NCI-H1048 (cell line): Measurements from ENCODE around the gene BRF1.
A peak's percentile ranks its signal among the peaks of the same experiment; 100 is the strongest.

Source experiments
- DNase-seq: peaks from one replicate; lab custom pipeline; 2025; lab: John Stamatoyannopoulos, UW

The BRF1 gene

GRCh38 chr14:105260959-105261358, 39.8 kb downstream of the BRF1 start:
- no peak for DNase-seq

- DNase-seq: no peak
Observed at GRCh38 chr14:105258846-105259245, 42.0 kb downstream of the BRF1 start.

GRCh38 chr14:105257464-105257863, 43.3 kb downstream of the BRF1 start:
- DNase-seq: no peak

GRCh38 chr14:105256292-105256960, 44.4 kb downstream of the BRF1 start:
- no peak for DNase-seq

GRCh38 chr14:105255021-105255507, 45.7 kb downstream of the BRF1 start:
- DNase-seq: no peak

GRCh38 chr14:105253329-105253682, 47.5 kb downstream of the BRF1 start:
- no peak for DNase-seq

GRCh38 chr14:105252552-105253328, 48.1 kb downstream of the BRF1 start:
- no peak for DNase-seq

- no peak for DNase-seq
Observed at GRCh38 chr14:105251920-105252319, 48.9 kb downstream of the BRF1 start.

GRCh38 chr14:105250986-105251385, 49.8 kb downstream of the BRF1 start:
- no peak for DNase-seq

- DNase-seq: no peak
Observed at GRCh38 chr14:105250008-105250366, 50.8 kb downstream of the BRF1 start.

- no peak for DNase-seq
Observed at GRCh38 chr14:105249182-105250007, 51.4 kb downstream of the BRF1 start.

GRCh38 chr14:105248368-105249181, 52.2 kb downstream of the BRF1 start, which contains the start of gene BTBD6:
Gene BTBD6 (plus strand): TSS chr14:105248533. CDS start chr14:105248712, 179 bp downstream.
- DNase-seq: peak; percentile 67

GRCh38 chr14:105247715-105248367, 53.0 kb downstream of the BRF1 start:
- DNase-seq: no peak

GRCh38 chr14:105247026-105247425, 53.8 kb downstream of the BRF1 start:
- no peak for DNase-seq

- no peak for DNase-seq
Observed at GRCh38 chr14:105244334-105244733, 56.5 kb downstream of the BRF1 start.

GRCh38 chr14:105241641-105242040, 59.2 kb downstream of the BRF1 start:
- DNase-seq: no peak

GRCh38 chr14:105240811-105241576, 59.8 kb downstream of the BRF1 start:
- DNase-seq: no peak

- DNase-seq: no peak
Observed at GRCh38 chr14:105229099-105229655, 71.6 kb downstream of the BRF1 start.

GRCh38 chr14:105228562-105228961, 72.2 kb downstream of the BRF1 start:
- no peak for DNase-seq

GRCh38 chr14:105227346-105227745, 73.5 kb downstream of the BRF1 start:
- DNase-seq: no peak
